SK-N-DZ (cell line): ENCODE results near the gene PACSIN2. TPM values are rescaled to one million over a fixed set of nuclear protein-coding genes. Genes with fewer than 3 reads are reported as not detected.
"Not testable (repeated sequence)": the region's sequence is repeated elsewhere in the genome, so short reads cannot be mapped to it uniquely, and the experiment has no call there.

Source experiments
- DNase-seq: peaks from one replicate; pipeline ENCODE4 v3.0.0-alpha.2; 2015; ENCODE audit warnings: low spot score
- polyA plus RNA-seq, 2 experiments: library from polyadenylated mRNA; depleted of rRNA; stranded (reverse); fragments of >200 nt; gene quantifications; 2 replicates each; pipeline ENCODE4 v1.2.3, GENCODE V29; 2014

PACSIN2 gene, protein sequence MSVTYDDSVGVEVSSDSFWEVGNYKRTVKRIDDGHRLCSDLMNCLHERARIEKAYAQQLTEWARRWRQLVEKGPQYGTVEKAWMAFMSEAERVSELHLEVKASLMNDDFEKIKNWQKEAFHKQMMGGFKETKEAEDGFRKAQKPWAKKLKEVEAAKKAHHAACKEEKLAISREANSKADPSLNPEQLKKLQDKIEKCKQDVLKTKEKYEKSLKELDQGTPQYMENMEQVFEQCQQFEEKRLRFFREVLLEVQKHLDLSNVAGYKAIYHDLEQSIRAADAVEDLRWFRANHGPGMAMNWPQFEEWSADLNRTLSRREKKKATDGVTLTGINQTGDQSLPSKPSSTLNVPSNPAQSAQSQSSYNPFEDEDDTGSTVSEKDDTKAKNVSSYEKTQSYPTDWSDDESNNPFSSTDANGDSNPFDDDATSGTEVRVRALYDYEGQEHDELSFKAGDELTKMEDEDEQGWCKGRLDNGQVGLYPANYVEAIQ
- 62.1 and 66.5 TPM in 2 replicates for polyA plus RNA-seq (2014; cell fraction: cytosol; rRNA removed)
- polyA plus RNA-seq (2014; cell fraction: nucleus; rRNA removed) = 58.8 and 64.4 TPM in 2 replicates

GRCh38 chr22:43014869-43015676 is at the start of gene PACSIN2:
PACSIN2 (minus strand) TSS chr22:43015149; CDS start chr22:42912080, 103,069 bp downstream.
- peak; percentile 98 for DNase-seq

DNA sequence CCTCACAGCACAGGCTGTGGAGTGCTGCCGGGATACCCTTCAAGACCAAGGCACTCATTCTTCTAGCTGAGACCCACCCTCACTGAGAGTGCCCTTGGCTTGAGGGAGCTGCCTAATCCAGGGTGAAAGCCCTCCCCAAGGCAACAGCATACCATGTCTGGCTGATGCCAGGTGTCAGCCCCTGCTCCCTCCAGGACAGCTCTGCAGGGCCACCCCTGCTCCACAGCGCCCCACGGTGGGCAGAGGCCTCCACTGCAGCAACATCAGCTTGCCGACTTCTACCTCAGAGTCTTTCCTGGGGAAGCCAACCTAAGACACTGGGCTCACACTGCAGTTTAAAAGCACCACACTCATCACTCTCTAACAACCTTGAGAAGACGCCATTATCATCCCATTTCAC is 45.2 kb upstream of the PACSIN2 start:
- DNase-seq = no peak

DNA sequence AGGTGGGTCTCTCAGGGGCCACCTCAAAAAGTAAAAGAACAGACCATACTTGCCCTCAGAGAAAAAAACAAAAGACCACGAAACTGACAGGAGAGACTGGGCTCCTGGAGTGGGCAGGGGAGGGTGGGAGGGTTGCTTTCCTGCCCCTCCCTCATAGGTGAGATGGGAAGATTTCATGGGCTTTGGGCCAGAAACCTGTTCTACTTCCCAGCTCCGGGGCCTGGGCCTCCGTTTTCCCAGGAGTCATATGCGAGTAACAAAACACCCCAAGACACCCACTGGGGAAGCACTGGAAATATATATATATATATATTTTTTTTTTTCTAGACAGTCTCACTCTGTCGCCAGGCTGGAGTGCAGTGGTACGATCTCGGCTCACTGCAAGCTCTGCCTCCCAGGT is 42.7 kb upstream of the PACSIN2 start:
- no peak for DNase-seq

- no peak for DNase-seq
Observed at GRCh38 chr22:43053176-43053575, 38.2 kb upstream of the PACSIN2 start.

- no peak for DNase-seq
Observed at GRCh38 chr22:43050995-43051394, 36.0 kb upstream of the PACSIN2 start.

- DNase-seq = no peak
Observed at GRCh38 chr22:43047605-43048004, 32.7 kb upstream of the PACSIN2 start.

GRCh38 chr22:43044290-43044712 is 29.4 kb upstream of the PACSIN2 start:
- no peak for DNase-seq

DNA sequence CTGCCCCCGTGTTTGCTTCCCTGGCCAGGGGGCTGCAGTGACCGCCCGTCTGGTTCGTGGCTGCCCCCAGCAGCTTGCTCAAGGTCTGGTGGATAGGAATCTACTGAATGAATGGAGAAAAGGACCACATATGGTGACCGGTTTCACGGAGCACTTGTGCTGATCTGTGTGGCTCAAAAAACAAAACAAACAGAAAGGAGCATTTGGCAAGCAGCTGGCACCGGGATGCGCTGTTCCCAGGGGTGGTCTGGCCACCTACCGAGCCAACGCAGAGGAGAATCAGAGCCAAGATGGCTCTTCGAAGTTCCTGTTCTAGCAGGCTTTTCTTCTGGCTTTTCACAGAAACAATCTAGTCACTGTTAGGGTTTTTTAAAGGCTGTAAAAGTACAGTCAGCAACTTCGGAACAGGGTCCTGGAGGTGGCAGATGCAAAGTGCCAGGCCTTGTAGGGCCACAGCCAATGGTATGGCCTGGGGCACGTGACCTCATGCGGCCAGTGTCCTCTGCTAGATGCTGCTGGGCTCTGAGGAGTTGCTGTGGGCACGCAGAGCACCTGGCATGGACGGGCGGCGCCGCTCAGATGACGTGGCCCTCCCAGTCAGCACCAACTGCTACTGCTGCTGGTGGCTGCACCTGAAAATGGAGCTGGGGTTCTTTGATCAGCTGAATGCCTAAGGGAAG is 27.3 kb upstream of the PACSIN2 start:
- DNase-seq = no peak

DNA sequence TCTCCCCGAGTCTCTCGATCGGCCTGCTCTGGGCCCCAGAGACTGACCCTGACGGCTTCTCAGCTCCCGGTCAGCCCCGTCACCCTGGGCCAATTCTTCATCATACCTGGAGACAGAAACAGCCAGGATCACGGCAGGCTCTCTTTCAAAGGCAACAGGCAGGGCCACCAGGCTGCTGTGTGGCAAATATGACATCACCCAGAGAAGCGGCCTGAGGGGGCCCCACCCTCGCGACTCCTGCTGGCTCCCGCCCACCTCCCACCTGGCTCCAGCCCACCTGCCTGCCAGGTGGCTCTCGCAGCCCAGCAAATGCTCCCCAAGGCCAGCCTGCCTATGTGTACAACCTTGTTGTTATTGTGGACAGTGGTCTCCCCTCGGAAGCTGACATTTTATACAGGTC is 24.9 kb upstream of the PACSIN2 start:
- no peak for DNase-seq

GRCh38 chr22:43038325-43038724 is 23.4 kb upstream of the PACSIN2 start:
- DNase-seq = no peak

DNA sequence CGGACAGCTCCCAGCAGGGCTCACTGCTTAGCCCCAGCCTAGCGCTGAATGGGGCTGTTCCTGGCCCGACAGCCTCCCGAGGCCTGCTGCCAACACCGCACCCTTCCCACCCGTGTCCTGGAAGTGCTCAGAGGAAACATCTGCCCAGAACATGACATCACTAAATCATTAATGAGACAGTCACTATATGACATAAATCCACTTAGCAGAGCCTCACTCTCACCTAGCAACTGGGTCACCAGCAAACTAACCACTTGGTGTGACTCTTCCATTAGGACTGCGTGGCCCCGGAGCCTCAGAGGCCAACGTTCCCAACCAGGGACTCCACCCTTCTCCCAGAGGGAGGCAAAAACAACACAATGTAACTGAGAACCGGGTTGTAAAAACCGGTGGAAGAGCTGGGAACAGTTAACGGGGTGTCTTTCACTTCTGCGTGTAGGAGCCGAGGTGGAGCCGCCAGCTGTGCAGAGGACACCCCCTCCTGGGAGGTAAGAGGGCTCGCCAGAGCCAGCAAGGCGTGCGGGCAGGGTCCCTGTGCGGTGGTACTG is 21.4 kb upstream of the PACSIN2 start:
- DNase-seq = no peak

- no peak for DNase-seq
Observed at GRCh38 chr22:43035250-43035649, 20.3 kb upstream of the PACSIN2 start.

GRCh38 chr22:43031617-43032016 is 16.7 kb upstream of the PACSIN2 start:
- DNase-seq = peak; percentile 36

GRCh38 chr22:43018615-43019014 is 3.7 kb upstream of the PACSIN2 start:
- DNase-seq = no peak

DNA sequence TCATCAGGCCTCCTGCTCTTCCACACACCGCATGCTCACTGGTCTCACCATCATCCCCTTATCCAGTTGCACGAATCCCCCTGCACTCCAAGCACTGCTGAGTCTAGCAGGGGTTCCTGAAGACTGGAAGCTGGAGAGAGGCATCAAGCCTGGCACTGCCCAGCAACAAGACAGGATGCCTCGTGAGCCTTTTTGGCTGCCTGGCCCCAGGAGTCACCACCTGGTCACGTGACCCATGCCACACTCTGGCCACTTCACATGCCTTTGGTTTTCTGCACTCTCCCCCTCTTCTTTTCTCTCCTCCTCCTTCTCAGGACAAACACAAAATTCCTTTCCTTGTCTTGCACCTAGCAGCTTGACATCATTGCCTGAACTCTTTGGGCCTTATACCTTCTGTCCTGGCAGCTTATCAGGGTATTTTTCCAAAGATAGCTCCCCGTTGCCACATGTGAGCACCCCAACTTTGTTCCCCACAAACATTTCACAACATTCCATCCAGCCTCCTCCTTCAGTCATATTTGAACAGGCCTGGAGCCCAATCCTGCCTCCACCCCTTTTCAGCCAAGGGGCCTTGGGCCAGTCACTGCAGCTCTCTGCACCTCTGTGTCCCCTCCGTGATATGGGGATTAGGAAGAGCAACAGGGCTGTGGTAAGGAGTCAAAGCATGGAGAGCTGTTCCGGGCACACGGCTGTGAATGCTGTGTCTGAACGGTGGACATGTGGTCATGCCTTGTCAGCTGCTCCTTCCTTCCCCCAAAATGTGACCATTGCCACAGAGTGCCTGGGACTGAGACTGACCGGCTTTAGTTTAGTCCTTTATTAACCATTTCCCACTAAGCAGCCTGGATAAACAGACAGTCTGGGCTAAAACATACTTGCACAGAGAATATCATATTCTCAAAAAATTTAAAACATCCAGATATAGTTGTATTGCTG is 2.8 kb upstream of the PACSIN2 start:
- no peak for DNase-seq

DNA sequence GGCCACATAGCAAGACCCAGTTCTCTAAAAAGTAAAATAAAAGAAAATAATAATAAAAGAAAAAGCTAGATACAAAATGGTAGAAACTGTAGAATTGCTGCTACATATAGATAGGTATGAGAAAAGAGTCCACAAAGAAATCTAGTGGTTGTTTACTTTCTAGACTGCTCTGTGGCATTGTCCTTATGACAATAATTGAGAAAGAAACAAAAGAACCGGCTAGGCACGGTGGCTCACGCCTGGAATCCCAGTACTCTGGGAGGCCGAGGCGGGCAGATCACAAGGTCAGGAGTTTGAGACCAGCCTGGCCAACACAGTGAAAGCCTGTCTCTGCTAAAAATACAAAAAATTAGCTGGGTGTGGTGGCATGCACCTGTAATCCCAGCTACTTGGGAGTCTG is 1.2 kb upstream of the PACSIN2 start:
- DNase-seq = not testable (repeated sequence)

- DNase-seq = no peak
Observed at GRCh38 chr22:43015677-43016042, 711 bp upstream of the PACSIN2 start.

GRCh38 chr22:43014316-43014868 is 557 bp downstream of the PACSIN2 start:
- no peak for DNase-seq

DNA sequence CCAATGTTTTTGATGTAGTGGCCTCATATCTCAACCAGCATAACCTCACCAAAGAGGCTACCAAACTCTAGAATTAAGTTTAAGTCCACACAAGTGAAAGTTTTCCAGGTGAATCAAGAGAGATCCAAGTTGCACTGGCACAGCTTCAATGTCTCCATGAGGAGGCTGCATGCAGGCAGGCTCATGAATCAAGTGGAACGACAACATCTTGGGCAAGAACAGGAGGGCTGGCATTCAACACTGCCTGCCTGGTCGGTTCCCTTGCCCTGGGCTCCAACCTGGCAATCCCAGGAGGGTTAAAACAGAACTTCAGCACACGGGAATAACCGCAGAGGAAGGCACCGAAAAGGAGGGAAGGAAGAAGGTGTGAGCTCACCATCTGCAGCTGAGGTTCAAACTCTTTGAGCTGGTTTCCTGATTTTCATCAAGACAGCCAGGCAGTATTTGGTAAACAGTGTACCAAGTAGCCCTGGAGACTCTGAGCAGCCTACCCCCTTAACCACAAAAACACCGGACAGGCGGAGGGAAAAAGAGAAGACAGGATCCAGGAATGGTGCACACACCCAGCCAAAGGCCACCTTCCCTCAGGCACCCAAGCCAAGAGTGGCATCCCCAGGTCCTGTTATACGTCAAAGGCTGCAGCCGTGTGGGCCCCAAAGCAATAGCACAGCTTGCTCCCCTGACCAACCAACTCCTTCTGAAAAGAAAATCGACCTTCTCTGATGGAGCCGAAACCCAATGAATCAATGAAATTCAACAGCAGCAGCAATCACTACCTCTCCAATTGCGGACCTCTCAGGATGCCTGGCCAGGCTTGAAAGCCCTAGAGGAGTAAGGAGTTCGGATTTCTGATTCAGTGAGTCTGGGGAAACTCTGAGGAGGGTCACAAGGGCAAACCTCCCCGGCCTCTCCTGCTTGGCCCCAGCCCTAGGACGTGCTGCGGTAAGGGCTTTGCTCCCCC is 1.3 kb downstream of the PACSIN2 start:
- no peak for DNase-seq
